ENCODE results near the gene FLRT1.

DNA sequence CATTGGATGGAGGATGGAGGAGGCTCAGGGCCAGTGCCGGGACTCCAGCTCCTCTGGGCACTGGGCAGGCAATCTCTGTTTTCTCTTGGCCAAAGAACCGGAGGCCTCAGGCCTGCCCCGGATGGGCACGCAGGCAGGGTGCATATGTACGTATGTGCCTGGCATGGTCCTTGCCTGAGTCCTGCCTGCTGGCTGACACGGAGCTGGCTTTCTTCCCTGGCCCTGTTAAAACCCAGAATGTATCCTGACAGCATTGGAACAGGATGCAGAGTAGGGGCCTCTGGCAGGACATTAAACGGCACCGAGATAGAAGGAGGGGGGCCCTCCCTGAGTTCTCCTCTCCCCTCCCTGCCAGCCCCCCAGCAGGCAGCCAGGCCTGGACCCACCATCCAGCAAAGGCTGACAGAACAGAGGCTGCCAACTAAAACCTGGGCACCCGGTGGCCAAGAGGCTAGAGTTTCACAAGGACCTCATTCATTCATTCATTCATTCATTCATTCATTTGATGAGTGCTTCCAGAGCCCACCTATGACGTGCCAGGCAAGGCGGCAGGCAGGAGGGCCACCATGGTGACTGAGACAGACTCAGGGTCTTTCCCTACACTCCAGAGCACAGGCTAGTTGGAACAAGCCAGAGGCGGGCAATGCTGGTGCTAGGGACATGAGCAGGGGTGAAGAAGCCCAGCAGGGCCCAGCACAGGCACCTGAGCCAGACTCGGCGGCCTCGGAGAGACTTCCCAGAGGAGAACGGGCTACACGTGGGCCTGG lies 28.8 kb downstream of the FLRT1 start:
- TF ChIP-seq CTCF (IDR thresholded peaks at IDR 0.05; ENCODE audit: insufficient read depth, low read length, poor library complexity, severe bottlenecking), result no peak
- no peak for TF ChIP-seq EZH2phosphoT487 (conservative IDR thresholded peaks at IDR 0.05; ENCODE audit: low read length)

Data from SU-DHL-6 (cell line).